CD4-positive, alpha-beta T cell (primary cell): ENCODE measurements around the gene CBX4. TPM values are rescaled to one million over a fixed set of nuclear protein-coding genes. Genes with fewer than 3 reads are reported as not detected.

ENCODE experiments used
- ATAC-seq: fragments of 200-7000 bp; cut with Tn5 transposase; one replicate; pipeline ENCODE4 v1.10.0; 2022; ENCODE audit warnings: mild to moderate bottlenecking; ENCODE audit not compliant: poor library complexity
- CTCF ChIA-PET: fragments of 350-600 bp; sonication (Branson Sonifier 250); formaldehyde crosslinking; loops from one replicate; lab custom pipeline; 2021; ENCODE audit warnings: antibody characterized with exemption, inconsistent platforms; lab: Charles Lee
- POLR2A ChIA-PET: fragments of 350-600 bp; sonication (Branson Sonifier 250); formaldehyde crosslinking; loops from one replicate; lab custom pipeline; 2021; ENCODE audit warnings: antibody characterized with exemption, inconsistent platforms; lab: Charles Lee
- DNase-seq, 14 experiments: peaks; one replicate each; pipeline ENCODE4 v3.0.0-alpha.2; 2013 to 2020; ENCODE audit warnings: mixed read lengths in 2 of 14
- H3K27ac ChIP-seq, 2 donors: one replicate each; pipeline versions ENCODE4 v1.5.1 to v1.7.0; 2013; ENCODE audit warnings: low read length in 2 of 2, low read depth in 1 of 2, mild to moderate bottlenecking in 1 of 2
- H3K27me3 ChIP-seq, 2 experiments: 1 replicate in 1 of 2; 2 replicates in 1 of 2; pipeline versions ENCODE4 v1.6.1 to v1.7.0; 2013; ENCODE audit warnings: low read length in 2 of 2, control low read depth in 1 of 2, mild to moderate bottlenecking in 1 of 2, moderate library complexity in 1 of 2; ENCODE audit not compliant: insufficient read depth in 2 of 2, control insufficient read depth in 1 of 2
- H3K36me3 ChIP-seq: one replicate; pipeline ENCODE4 v1.6.1; 2013; ENCODE audit warnings: low read length, control low read depth; ENCODE audit not compliant: insufficient read depth
- H3K4me1 ChIP-seq: one replicate; pipeline ENCODE4 v1.6.1; 2013; ENCODE audit warnings: low read length, control low read depth; ENCODE audit not compliant: insufficient read depth
- H3K4me3 ChIP-seq: one replicate; pipeline ENCODE4 v1.5.1; 2013; ENCODE audit warnings: mild to moderate bottlenecking, low read length, moderate library complexity
- H3K9me3 ChIP-seq, 2 experiments: 1 replicate in 1 of 2; 2 replicates in 1 of 2; pipeline versions ENCODE4 v1.6.1 to v1.7.0; 2013; ENCODE audit warnings: low read length in 2 of 2, mild to moderate bottlenecking in 2 of 2, control low read depth in 1 of 2, moderate library complexity in 1 of 2; ENCODE audit not compliant: control insufficient read depth in 1 of 2, insufficient read depth in 1 of 2
- H3K27ac Mint-ChIP-seq: one replicate; pipeline ENCODE4 v1.8.0; 2020; ENCODE audit warnings: mixed read lengths
- H3K27me3 Mint-ChIP-seq: one replicate; pipeline ENCODE4 v1.8.0; 2021; ENCODE audit warnings: mixed read lengths
- H3K36me3 Mint-ChIP-seq: one replicate; pipeline ENCODE4 v1.8.0; 2021; ENCODE audit warnings: low read depth, mixed read lengths
- H3K4me1 Mint-ChIP-seq: one replicate; pipeline ENCODE4 v1.8.0; 2021; ENCODE audit warnings: low read depth, mixed read lengths
- H3K4me3 Mint-ChIP-seq: one replicate; pipeline ENCODE4 v1.8.0; 2020; ENCODE audit warnings: mild to moderate bottlenecking, mixed read lengths
- H3K9me3 Mint-ChIP-seq: one replicate; pipeline ENCODE4 v1.8.0; 2020; ENCODE audit warnings: mixed read lengths
- CTCF ChIP-seq: fragments of 200-600 bp; IDR thresholded peaks from one replicate; pipeline ENCODE4 v1.8.0; 2022; ENCODE audit warnings: antibody characterized with exemption, mild to moderate bottlenecking
- intact Hi-C, 2 experiments: fragments of 100-400 bp; cut with DNase I in 1 of 2; cut with micrococcal nuclease in 1 of 2; formaldehyde crosslinking; loops; one replicate each; pipeline versions ENCODE4 v1.15.1 to v1.9.0; 2023 to 2025; cut with DNase I, micrococcal nuclease
- total RNA-seq, 174 experiments: library from RNA in 2 of 174; stranded (reverse) in 2 of 174; gene quantifications; one replicate each; pipeline ENCODE4 v1.2.3 and lab custom pipeline; 2021 to 2026

CBX4 gene
- total RNA-seq, 2 experiments from 2014 or later, result 196 to 202 TPM

GRCh38 chr17:79829457-79829856 is 9.8 kb downstream of the CBX4 start:
- H3K9me3 ChIP-seq, result no peaks in the 10 kb centered on the region
- no peak for DNase-seq
- no peak for ATAC-seq
- Mint-ChIP-seq H3K27me3 (peaks cover 18% of the 10 kb centered on the region), H3K9me3 (no peaks in the 10 kb centered on the region), H3K36me3 (peaks cover 12% of the 10 kb centered on the region), H3K4me3 (no peak overlapping the region), H3K4me1 (peaks cover 15% of the 10 kb centered on the region), H3K27ac (no peak overlapping the region)
- H3K27ac ChIP-seq, result no peak overlapping the region
- intact Hi-C loops, result no loop called here
- H3K27me3 ChIP-seq, result peaks cover 0 to 3% of the 10 kb centered on the region in 2 experiments
- H3K4me1 ChIP-seq, result peaks cover 35% of the 10 kb centered on the region
- peaks cover 16% of the 10 kb centered on the region for H3K36me3 ChIP-seq
- ChIA-PET CTCF (no interaction called here), POLR2A (interaction anchor here (1.1 to 3.6 kb wide), 2 partner anchors 10 to 15 kb away, joined by 3 to 11 read pairs; partner anchors contain the start of gene CBX4)
- no peak overlapping the region for H3K4me3 ChIP-seq
- TF ChIP-seq CTCF, result no peak

- no peak overlapping the region for H3K4me3 Mint-ChIP-seq
- Histone ChIP-seq H3K27me3 (peaks cover 0 to 3% of the 10 kb centered on the region in 2 experiments), H3K27ac (no peak overlapping the region), H3K9me3 (no peaks in the 10 kb centered on the region), H3K4me1 (peaks cover 34% of the 10 kb centered on the region), H3K36me3 (peaks cover 14% of the 10 kb centered on the region), H3K4me3 (no peak overlapping the region)
- no peaks in the 10 kb centered on the region for H3K9me3 Mint-ChIP-seq
- POLR2A ChIA-PET, result interaction anchor here (1.1 to 3.6 kb wide), 2 partner anchors 10 to 15 kb away, joined by 3 to 11 read pairs; partner anchors contain the start of gene CBX4
- intact Hi-C loops, result no loop called here
- H3K4me1 Mint-ChIP-seq, result peaks cover 15% of the 10 kb centered on the region
- DNase-seq (no peak), ATAC-seq (no peak)
- TF ChIP-seq CTCF, result no peak
- no peak overlapping the region for H3K27ac Mint-ChIP-seq
- peaks cover 20% of the 10 kb centered on the region for H3K27me3 Mint-ChIP-seq
- peaks cover 8% of the 10 kb centered on the region for H3K36me3 Mint-ChIP-seq
- CTCF ChIA-PET, result no interaction called here
These were observed 10.2 kb downstream of the CBX4 start for GRCh38 chr17:79829004-79829403.

GRCh38 chr17:79826841-79827578 is 12.2 kb downstream of the CBX4 start:
- ChIA-PET CTCF (no interaction called here), POLR2A (interaction anchor here (1.1 to 2.5 kb wide), 2 partner anchors 10 to 30 kb away, joined by 3 to 7 read pairs; no protein-coding TSS in a partner anchor)
- Mint-ChIP-seq H3K27me3 (peaks cover 20% of the 10 kb centered on the region), H3K27ac (no peak overlapping the region), H3K4me3 (no peak overlapping the region), H3K9me3 (no peaks in the 10 kb centered on the region), H3K4me1 (peaks cover 8% of the 10 kb centered on the region), H3K36me3 (no peaks in the 10 kb centered on the region)
- TF ChIP-seq CTCF, result no peak
- no peak overlapping the region for H3K4me3 ChIP-seq
- DNase-seq, result no peak
- H3K36me3 ChIP-seq, result no peaks in the 10 kb centered on the region
- no peaks in the 10 kb centered on the region for H3K9me3 ChIP-seq
- intact Hi-C loops, result no loop called here
- H3K4me1 ChIP-seq, result peaks cover 16% of the 10 kb centered on the region
- peaks cover 0 to 3% of the 10 kb centered on the region in 2 experiments for H3K27me3 ChIP-seq
- no peak overlapping the region for H3K27ac ChIP-seq
- no peak for ATAC-seq
